KOPT-K1 (cell line): Measurements from ENCODE around the gene TMEM181.
A peak's percentile ranks its signal among the peaks of the same experiment; 100 is the strongest.
"Not testable (repeated sequence)": the region's sequence is repeated elsewhere in the genome, so short reads cannot be mapped to it uniquely, and the experiment has no call there.

Source experiments
- H3K27ac ChIP-seq: fragments of 200-600 bp; sonication (generic); 2 replicates; pipeline ENCODE4 v1.5.1; 2016; ENCODE audit warnings: antibody characterized with exemption, mild to moderate bottlenecking, low read depth, low read length; ENCODE audit not compliant: poor library complexity, severe bottlenecking
- H3K36me3 ChIP-seq: fragments of 200-600 bp; sonication (generic); 2 replicates; pipeline ENCODE4 v1.5.1; 2017; ENCODE audit warnings: antibody characterized with exemption, mild to moderate bottlenecking, low read length, moderate library complexity; ENCODE audit not compliant: insufficient read depth
- H3K9me3 ChIP-seq: fragments of 200-600 bp; sonication (generic); 2 replicates; pipeline ENCODE4 v1.5.1; 2017; ENCODE audit warnings: antibody characterized with exemption, low read length, mild to moderate bottlenecking; ENCODE audit not compliant: insufficient read depth, poor library complexity, severe bottlenecking

TMEM181 gene

GRCh38 chr6:158559895-158560835, at the start of gene TMEM181:
Gene TMEM181, plus strand, starts transcription at chr6:158560091. Its CDS starts 134 bp downstream, at chr6:158560225.
- Histone ChIP-seq H3K27ac (peak within 1 kb of the TSS; percentile 75), H3K36me3 (no peaks in the 10 kb centered on the region; the same call in 1 of the 2 replicates)

GRCh38 chr6:158512809-158513208, 47.1 kb upstream of the TMEM181 start:
- Histone ChIP-seq H3K27ac (no peak overlapping the region), H3K9me3 (no peaks in the 10 kb centered on the region), H3K36me3 (no peaks in the 10 kb centered on the region)

More at GRCh38 chr6:158559895-158560835, at the start of gene TMEM181:
- no peaks in the 10 kb centered on the region for H3K9me3 ChIP-seq

GRCh38 chr6:158514176-158514575, 45.7 kb upstream of the TMEM181 start:
- H3K9me3 ChIP-seq = no peaks in the 10 kb centered on the region
- peak overlapping the region; percentile 51 for H3K27ac ChIP-seq
- no peaks in the 10 kb centered on the region for H3K36me3 ChIP-seq

GRCh38 chr6:158514991-158515390, 44.9 kb upstream of the TMEM181 start:
- peak overlapping the region; percentile 51 for H3K27ac ChIP-seq
- no peaks in the 10 kb centered on the region for H3K9me3 ChIP-seq
- no peaks in the 10 kb centered on the region for H3K36me3 ChIP-seq

GRCh38 chr6:158516098-158516497, 43.8 kb upstream of the TMEM181 start:
- Histone ChIP-seq H3K27ac (no peak overlapping the region), H3K9me3 (no peaks in the 10 kb centered on the region), H3K36me3 (no peaks in the 10 kb centered on the region)

GRCh38 chr6:158517038-158517437, 42.9 kb upstream of the TMEM181 start:
- Histone ChIP-seq H3K27ac (no peak overlapping the region), H3K36me3 (no peaks in the 10 kb centered on the region), H3K9me3 (no peaks in the 10 kb centered on the region)

GRCh38 chr6:158517581-158517980, 42.3 kb upstream of the TMEM181 start:
- Histone ChIP-seq H3K27ac (no peak overlapping the region), H3K36me3 (no peaks in the 10 kb centered on the region), H3K9me3 (no peaks in the 10 kb centered on the region)

- peak overlapping the region; percentile 51 for H3K27ac ChIP-seq
- H3K9me3 ChIP-seq = no peaks in the 10 kb centered on the region
Observed at GRCh38 chr6:158518191-158519127, 41.4 kb upstream of the TMEM181 start.

GRCh38 chr6:158519300-158519699, 40.6 kb upstream of the TMEM181 start:
- Histone ChIP-seq H3K36me3 (no peaks in the 10 kb centered on the region), H3K9me3 (no peaks in the 10 kb centered on the region)

More at GRCh38 chr6:158518191-158519127, 41.4 kb upstream of the TMEM181 start:
- no peaks in the 10 kb centered on the region for H3K36me3 ChIP-seq

GRCh38 chr6:158519761-158520160, 40.1 kb upstream of the TMEM181 start:
- Histone ChIP-seq H3K36me3 (no peaks in the 10 kb centered on the region), H3K9me3 (no peaks in the 10 kb centered on the region)

More at GRCh38 chr6:158519300-158519699, 40.6 kb upstream of the TMEM181 start:
- H3K27ac ChIP-seq = no peak overlapping the region

GRCh38 chr6:158520975-158521374, 38.9 kb upstream of the TMEM181 start:
- H3K9me3 ChIP-seq, H3K36me3 ChIP-seq, H3K27ac ChIP-seq: not testable (repeated sequence)

More at GRCh38 chr6:158519761-158520160, 40.1 kb upstream of the TMEM181 start:
- no peak overlapping the region for H3K27ac ChIP-seq

GRCh38 chr6:158521759-158522158, 38.1 kb upstream of the TMEM181 start:
- Histone ChIP-seq H3K36me3 (no peaks in the 10 kb centered on the region), H3K9me3 (peaks cover 1% of the 10 kb centered on the region), H3K27ac (no peak overlapping the region)

- Histone ChIP-seq H3K36me3 (no peaks in the 10 kb centered on the region), H3K9me3 (peaks cover 6% of the 10 kb centered on the region), H3K27ac (no peak overlapping the region)
Observed at GRCh38 chr6:158522616-158523015, 37.3 kb upstream of the TMEM181 start.

- peaks cover 13% of the 10 kb centered on the region for H3K9me3 ChIP-seq
- no peak overlapping the region for H3K27ac ChIP-seq
- H3K36me3 ChIP-seq = no peaks in the 10 kb centered on the region
Observed at GRCh38 chr6:158524311-158524710, 35.6 kb upstream of the TMEM181 start.

GRCh38 chr6:158527858-158528257, 32.0 kb upstream of the TMEM181 start:
- not testable (repeated sequence) for H3K36me3 ChIP-seq

More at GRCh38 chr6:158527858-158528257, 32.0 kb upstream of the TMEM181 start:
- not testable (repeated sequence) for H3K27ac ChIP-seq
- H3K9me3 ChIP-seq = peaks cover 13% of the 10 kb centered on the region
